ENCODE data around the gene ACE.

GRCh38 chr17:63494300-63494928 is 17.6 kb downstream of the ACE start:
- TF ChIP-seq CTCF (conservative IDR thresholded peaks at IDR 0.05; ENCODE audit: low read depth, low read length) = no peak
- no peak for TF ChIP-seq EZH2phosphoT487 (IDR thresholded peaks at IDR 0.05; ENCODE audit: borderline replicate concordance, low read length)

Measured in PC-3 (cell line).